Measurements from ENCODE around the gene CMKLR1.

The CMKLR1 gene

GRCh38 chr12:108308395-108309085 lies 30.6 kb downstream of the CMKLR1 start:
- no peak for TF ChIP-seq CTCF (conservative IDR thresholded peaks at IDR 0.05; ENCODE audit: low read depth)
- POLR2A ChIA-PET (ENCODE audit: low non-redundant PET) = no interaction called here
- H3K27ac ChIP-seq = no peak overlapping the region
- no peak for DNase-seq (ENCODE audit: low spot score)
- CTCF ChIA-PET = no interaction called here

GRCh38 chr12:108307006-108307405 lies 32.1 kb downstream of the CMKLR1 start:
- ChIA-PET POLR2A (ENCODE audit: low non-redundant PET) (no interaction called here), CTCF (interaction anchor here (0.7 kb wide), 1 partner anchor 151 kb away, joined by 3 read pairs; no protein-coding TSS in a partner anchor)

GRCh38 chr12:108306506-108306905 lies 32.6 kb downstream of the CMKLR1 start:
- TF ChIP-seq CTCF (conservative IDR thresholded peaks at IDR 0.05; ENCODE audit: low read depth) = no peak
- ChIA-PET CTCF (no interaction called here), POLR2A (ENCODE audit: low non-redundant PET) (no interaction called here)
- H3K27ac ChIP-seq = peak overlapping the region; percentile 79; the same call in 1 of the 2 replicates
- no peak for DNase-seq (ENCODE audit: low spot score)

More at GRCh38 chr12:108307006-108307405, 32.1 kb downstream of the CMKLR1 start:
- DNase-seq (ENCODE audit: low spot score) = no peak
- no peak for TF ChIP-seq CTCF (conservative IDR thresholded peaks at IDR 0.05; ENCODE audit: low read depth)
- no peak overlapping the region; the same call in 1 of the 2 replicates for H3K27ac ChIP-seq

- CTCF ChIA-PET = no interaction called here
- no peak for TF ChIP-seq CTCF (conservative IDR thresholded peaks at IDR 0.05; ENCODE audit: low read depth)
- DNase-seq (ENCODE audit: low spot score) = peak; percentile 55
- POLR2A ChIA-PET (ENCODE audit: low non-redundant PET) = no interaction called here
- H3K27ac ChIP-seq = peak overlapping the region; percentile 79
Observed at GRCh38 chr12:108305991-108306501, 33.1 kb downstream of the CMKLR1 start.

GRCh38 chr12:108305520-108305919 lies 33.6 kb downstream of the CMKLR1 start:
- CTCF ChIA-PET = interaction anchor here (0.6 kb wide), 1 partner anchor 9 kb away, joined by 3 read pairs; no protein-coding TSS in a partner anchor
- DNase-seq (ENCODE audit: low spot score) = peak; percentile 63
- no peak for TF ChIP-seq CTCF (conservative IDR thresholded peaks at IDR 0.05; ENCODE audit: low read depth)
- POLR2A ChIA-PET (ENCODE audit: low non-redundant PET) = no interaction called here
- H3K27ac ChIP-seq = peak overlapping the region; percentile 79

GRCh38 chr12:108304633-108305032 lies 34.5 kb downstream of the CMKLR1 start:
- ChIA-PET CTCF (no interaction called here), POLR2A (ENCODE audit: low non-redundant PET) (no interaction called here)
- TF ChIP-seq CTCF (conservative IDR thresholded peaks at IDR 0.05; ENCODE audit: low read depth) = no peak
- no peak for DNase-seq (ENCODE audit: low spot score)
- peak overlapping the region; percentile 79; the same call in 1 of the 2 replicates for H3K27ac ChIP-seq
